ENCODE results near the gene NUP93. TPM values are rescaled to one million over a fixed set of nuclear protein-coding genes. Genes with fewer than 3 reads are reported as not detected.

Gene NUP93
- total and polyA plus RNA-seq, 2 experiments from 2014 or later: 139 to 187 TPM

DNA sequence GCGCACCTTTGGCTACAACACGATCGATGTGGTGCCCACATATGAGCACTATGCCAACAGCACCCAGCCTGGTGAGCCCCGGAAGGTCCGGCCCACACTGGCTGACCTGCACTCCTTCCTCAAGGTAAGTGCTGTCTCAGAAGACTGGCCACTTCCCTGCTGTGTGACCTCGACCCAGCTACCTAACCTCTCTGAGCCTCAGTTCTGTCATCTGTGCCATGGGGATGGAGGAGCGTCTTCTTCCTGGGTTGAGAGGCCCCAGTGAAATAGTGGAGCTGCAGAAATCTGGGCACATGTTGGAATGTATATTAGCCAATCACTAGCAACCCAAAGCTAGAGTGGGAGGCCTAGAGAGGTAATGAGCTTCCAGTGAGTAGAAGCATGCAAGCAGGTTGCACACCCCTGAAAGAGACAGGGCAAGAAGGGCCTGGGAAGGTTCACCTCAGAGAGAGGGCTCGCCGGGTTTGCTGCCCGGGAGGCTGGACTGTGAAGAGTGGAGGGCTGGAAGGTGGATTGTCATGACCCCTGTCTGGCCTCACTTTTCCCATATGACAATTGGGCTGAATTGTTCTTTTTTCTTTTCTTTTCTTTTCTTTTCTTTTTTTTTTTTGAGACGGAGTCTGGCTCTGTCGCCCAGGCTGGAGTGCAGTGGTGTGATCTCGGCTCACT is 135.6 kb downstream of the NUP93 start:
- Histone ChIP-seq H3K36me3 (ENCODE audit: insufficient read depth) (no peaks in the 10 kb centered on the region), H2AFZ (no peak overlapping the region), H3K4me1 (ENCODE audit: insufficient read depth) (no peaks in the 10 kb centered on the region), H3K9me2 (ENCODE audit: insufficient read depth) (no peaks in the 10 kb centered on the region), H3F3A (replicated peaks; ENCODE audit: low read depth) (no peaks in the 10 kb centered on the region), H3K4me3 (no peak overlapping the region), H3K4me2 (no peak overlapping the region), H3K27me3 (ENCODE audit: insufficient read depth) (no peaks in the 10 kb centered on the region), H4K20me1 (replicated peaks; ENCODE audit: insufficient read depth) (no peaks in the 10 kb centered on the region), H3K79me2 (replicated peaks; ENCODE audit: insufficient read depth) (no peaks in the 10 kb centered on the region), H3K27ac (ENCODE audit: low read depth) (no peak overlapping the region)
- H3K27me3 Mint-ChIP-seq (ENCODE audit: insufficient read depth, low read depth, poor library complexity): peaks cover 6% of the 10 kb centered on the region
- H3K27ac Mint-ChIP-seq: no peak overlapping the region
- ATAC-seq (no peak), DNase-seq (ENCODE audit: low spot score) (no peak)
- no peaks in the 10 kb centered on the region for H3K36me3 Mint-ChIP-seq (ENCODE audit: low read depth)
- no peaks in the 10 kb centered on the region for H3K9me3 Mint-ChIP-seq
- TF ChIP-seq EZH2 (IDR thresholded peaks at IDR 0.05; ENCODE audit: low read depth, unreplicated experiment) (no peak), REST (IDR thresholded peaks at IDR 0.05; ENCODE audit: unreplicated experiment) (no peak), EZH2phosphoT487 (IDR thresholded peaks at IDR 0.05; ENCODE audit: unreplicated experiment) (no peak), CTCF (conservative IDR thresholded peaks at IDR 0.05; ENCODE audit: low read depth in 2 of 2) (no peak), ZNF462 (CRISPR knock-in tag; IDR thresholded peaks at IDR 0.05) (no peak), NANOG (IDR thresholded peaks at IDR 0.05; ENCODE audit: borderline replicate concordance) (no peak), ETS1 (IDR thresholded peaks at IDR 0.05) (no peak), JUNB (IDR thresholded peaks at IDR 0.05; ENCODE audit: unreplicated experiment) (no peak), CREB1 (CRISPR knock-in tag; IDR thresholded peaks at IDR 0.05; ENCODE audit: low read depth) (no peak), ZNF114 (CRISPR knock-in tag; IDR thresholded peaks at IDR 0.05) (no peak), POLR2AphosphoS5 (IDR thresholded peaks at IDR 0.05; ENCODE audit: low read depth) (no peak), ZNF331 (CRISPR knock-in tag; IDR thresholded peaks at IDR 0.05; ENCODE audit: low read depth) (no peak), STAT1 (IDR thresholded peaks at IDR 0.05; ENCODE audit: unreplicated experiment) (no peak)
- peaks cover 6% of the 10 kb centered on the region for H3K4me1 Mint-ChIP-seq
- no peak overlapping the region for H3K4me3 Mint-ChIP-seq

Measured in GM23338 (cell line).